GM23248 (cell line): ENCODE results near the gene ANKRD11.

ENCODE experiments used
- EZH2 ChIP-seq: fragments of 200-600 bp; sonication (generic); IDR thresholded peaks from 2 replicates; pipeline ENCODE4 v1.6.1; 2018; ENCODE audit warnings: antibody characterized with exemption, mild to moderate bottlenecking; ENCODE audit not compliant: insufficient read depth, poor library complexity, severe bottlenecking
- EZH2phosphoT487 ChIP-seq: fragments of 200-600 bp; sonication (generic); IDR thresholded peaks from 2 replicates; pipeline ENCODE4 v1.6.1; 2018; ENCODE audit warnings: antibody characterized with exemption, moderate library complexity, mild to moderate bottlenecking, low read depth; ENCODE audit not compliant: insufficient read depth

- no peak for TF ChIP-seq EZH2
- TF ChIP-seq EZH2phosphoT487, result no peak
Measured at GRCh38 chr16:89410322-89410721, 80.0 kb downstream of the ANKRD11 start.
